Head of caudate nucleus (tissue), 42 donors: ENCODE measurements around the gene GLI2.
A peak's percentile ranks its signal among the peaks of the same experiment; 100 is the strongest.

ENCODE experiments used
- DNase-seq, 42 donors: peaks; one replicate each; pipeline versions ENCODE4 v3.0.0 to v3.0.0-alpha.2; 2020 to 2021; ENCODE audit warnings: mixed read lengths in 7 of 42
- intact Hi-C: fragments of 100-400 bp; cut with DNase I; formaldehyde crosslinking; loops from one replicate; pipeline ENCODE4 v1.15.0; 2022

GLI2 gene

DNA sequence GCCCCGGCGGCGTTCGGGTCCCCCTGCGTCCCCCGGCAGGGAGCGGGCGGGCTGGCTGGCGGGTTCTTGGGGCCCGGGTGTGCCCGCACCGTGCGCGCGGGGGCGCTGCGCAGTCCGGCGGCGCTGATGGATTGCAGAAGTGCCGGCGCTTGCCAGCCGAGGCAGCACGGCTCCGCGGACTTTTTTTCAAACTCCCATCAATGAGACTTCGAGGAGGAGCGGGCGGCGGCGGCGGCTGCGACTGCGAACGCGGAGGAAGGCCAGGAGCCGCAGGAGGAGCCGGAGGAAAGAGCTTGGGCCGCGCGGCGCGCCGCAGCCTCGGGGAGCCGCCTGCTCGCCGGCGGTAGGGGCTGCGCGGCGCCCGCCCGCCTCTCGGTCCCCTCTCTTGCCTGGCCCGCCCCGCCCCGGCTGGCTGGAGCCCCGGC lies at the start of gene GLI2:
Gene GLI2 (plus strand): TSS at position 123 of the 425 bp plus-strand sequence. CDS start 61,453 bp downstream, outside the sequence.
- intact Hi-C loops = no loop called here
- DNase-seq = peak; percentile 22 to 85 (median 68)

DNA sequence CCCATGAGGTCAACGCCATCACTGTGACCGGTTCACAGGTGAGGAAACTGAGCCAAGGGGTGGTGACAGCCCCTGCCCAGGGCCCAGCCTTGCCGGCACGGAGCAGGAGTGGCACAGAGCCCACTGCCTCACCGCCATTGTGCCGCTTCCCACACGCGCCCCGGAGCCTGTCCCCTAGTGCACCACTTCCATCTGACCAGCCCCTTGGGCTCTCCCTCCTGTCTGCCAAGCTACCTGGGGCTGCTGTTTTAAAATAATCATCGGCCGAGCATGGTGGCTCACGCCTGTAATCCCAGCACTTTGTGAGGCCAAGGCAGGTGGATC lies 49.7 kb upstream of the GLI2 start:
- intact Hi-C loops = no loop called here
- peak in 1 of 42 donors; percentile 22 for DNase-seq

DNA sequence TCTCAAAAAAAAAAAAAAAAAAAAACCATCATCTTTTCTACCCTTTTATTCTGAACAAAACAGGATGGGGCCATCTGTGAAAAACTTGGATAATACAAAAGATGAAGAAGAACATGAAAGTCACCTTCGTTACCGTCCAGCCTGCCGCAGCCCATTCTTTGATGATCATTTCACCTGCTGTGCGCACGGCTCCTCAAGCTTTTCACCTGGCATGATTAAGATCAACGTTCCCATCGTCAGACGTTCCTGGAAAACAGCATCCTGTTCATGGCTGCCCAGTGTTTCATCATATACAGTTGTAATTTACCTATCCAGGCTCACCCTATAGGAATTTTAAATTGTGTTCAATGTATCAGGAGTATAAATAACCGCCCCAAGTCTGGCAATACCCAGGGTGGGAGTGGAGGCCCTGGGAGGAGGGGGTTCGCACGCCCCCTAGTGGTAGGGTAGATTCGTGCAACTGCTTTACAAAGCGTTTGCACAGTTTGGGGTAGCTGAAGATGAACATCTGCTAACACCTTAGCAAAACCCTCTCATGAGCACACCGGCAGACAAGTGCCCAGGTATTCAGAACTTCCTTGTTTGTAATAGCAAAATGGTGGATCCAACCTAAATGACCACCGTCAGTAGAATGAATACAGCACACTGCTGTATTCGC lies 49.0 kb upstream of the GLI2 start:
- intact Hi-C loops = no loop called here
- DNase-seq = peak in 1 of 42 donors; percentile 26

DNA sequence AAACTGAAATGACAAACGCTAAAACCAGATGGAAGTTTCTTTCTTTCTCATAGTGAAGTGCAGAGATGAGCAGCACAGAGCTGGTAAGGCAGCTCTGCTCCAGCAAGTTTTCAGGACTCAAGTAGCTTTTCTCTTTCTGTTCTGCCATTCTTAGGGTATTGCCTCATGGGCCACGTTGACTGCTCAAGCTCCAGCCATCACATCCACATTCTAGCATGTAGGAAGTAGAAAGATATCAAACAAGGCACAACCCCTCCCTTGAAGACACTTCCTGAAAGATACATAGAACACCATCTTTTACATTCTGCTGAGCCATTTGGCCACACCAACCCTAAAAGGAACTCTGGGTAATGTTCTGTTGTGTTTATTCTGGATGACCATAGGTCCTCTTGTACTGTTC lies 48.5 kb upstream of the GLI2 start:
- intact Hi-C loops = no loop called here
- no peak for DNase-seq

DNA sequence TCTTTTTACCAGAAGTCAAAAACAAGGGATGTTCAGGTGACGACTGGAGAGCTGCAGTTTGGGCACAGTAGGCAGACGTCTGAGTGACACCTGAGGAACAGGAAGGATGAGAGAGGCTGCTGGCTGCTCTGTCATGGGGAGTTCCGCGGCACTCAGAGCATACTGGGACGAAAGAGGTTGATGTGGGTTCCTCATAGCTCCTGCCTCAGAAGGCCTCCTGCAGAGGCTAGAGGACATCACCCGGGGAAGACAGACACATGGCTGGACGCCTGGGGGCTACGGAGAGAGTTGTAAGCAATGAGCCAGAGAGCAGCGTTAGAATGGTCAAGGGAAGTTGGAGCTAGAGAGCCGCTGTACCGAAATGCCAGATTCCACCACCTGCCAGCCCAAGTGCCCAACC lies 45.1 kb upstream of the GLI2 start:
- intact Hi-C loops = no loop called here
- no peak for DNase-seq

DNA sequence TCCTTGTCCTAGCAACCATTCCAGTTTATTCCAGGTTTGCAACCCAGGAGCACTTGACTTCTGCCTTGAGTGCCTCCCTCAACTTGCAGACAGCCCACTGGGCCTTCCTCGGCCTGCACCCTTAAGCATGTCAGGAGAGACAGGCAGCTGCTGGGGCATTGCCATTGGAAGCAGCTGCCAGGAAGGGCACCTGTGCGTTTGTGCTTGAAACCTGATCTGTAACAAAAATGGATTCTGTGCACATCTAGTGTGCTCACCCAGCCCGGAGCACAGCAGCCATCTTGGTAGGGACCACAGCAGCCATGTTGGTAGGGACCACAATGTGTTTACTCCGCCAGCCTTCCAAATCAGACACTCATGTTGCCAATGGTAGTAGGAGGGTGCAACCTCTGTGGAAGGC lies 44.3 kb upstream of the GLI2 start:
- intact Hi-C loops = no loop called here
- no peak for DNase-seq

DNA sequence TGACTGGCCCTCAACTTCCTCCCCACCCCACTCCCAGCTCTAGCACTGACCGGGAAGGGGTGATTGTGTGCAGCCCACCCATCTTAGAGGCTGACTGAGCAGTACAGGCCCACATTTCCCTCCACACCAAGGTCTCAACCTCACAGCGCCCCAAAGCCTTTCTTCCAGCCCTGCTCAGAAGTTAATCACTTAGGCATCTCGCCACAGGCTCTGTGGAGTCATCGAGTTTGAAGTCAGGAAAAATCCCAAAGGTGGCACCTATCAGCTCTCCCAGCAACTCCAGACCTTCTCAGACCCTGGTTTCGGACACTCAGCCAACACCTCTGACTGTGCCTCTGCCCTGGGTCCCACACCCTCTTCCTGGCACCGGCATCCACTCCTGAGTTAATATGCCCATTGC lies 43.0 kb upstream of the GLI2 start:
- intact Hi-C loops = no loop called here
- DNase-seq = no peak

DNA sequence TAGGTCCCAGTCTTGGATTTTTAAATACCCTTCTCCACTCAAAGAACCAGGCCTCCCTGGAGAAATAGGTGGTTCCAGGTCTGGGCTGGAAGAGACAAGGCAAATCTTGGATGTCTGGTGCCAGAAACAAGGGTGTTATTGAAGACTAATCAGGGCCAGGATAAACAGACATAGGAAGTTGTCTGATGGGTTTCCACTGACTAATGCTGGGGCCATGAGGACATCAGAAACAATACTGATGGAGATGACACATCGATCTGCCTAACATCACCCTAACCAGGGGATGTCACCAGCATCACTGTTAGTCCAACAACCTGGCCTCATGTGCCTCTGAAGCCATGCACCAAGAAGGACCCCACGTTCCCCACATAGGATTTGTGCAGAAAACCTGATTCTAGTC lies 42.5 kb upstream of the GLI2 start:
- intact Hi-C loops = no loop called here
- no peak for DNase-seq

DNA sequence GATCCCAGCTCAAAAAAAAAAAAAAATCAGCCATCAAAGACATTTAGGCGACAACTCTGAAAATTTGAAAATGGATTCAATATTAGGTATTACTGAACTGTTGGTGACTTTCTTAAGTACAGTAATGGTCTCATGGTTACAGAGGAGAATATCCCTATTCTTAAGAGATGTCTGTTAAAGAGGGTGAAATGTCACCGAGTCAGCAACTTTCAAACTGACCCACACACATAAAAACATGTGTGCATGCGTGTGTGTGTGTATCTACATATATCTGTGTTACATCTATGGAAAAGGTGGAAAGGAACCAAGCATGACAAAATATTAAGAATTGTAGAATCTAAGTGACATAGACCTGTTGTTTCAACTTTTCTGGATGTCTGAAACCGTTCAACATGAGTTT lies 41.6 kb upstream of the GLI2 start:
- DNase-seq = no peak
- intact Hi-C loops = loop anchor here (2.0 kb wide), 1 partner anchor 381 kb away; no protein-coding TSS in a partner anchor

DNA sequence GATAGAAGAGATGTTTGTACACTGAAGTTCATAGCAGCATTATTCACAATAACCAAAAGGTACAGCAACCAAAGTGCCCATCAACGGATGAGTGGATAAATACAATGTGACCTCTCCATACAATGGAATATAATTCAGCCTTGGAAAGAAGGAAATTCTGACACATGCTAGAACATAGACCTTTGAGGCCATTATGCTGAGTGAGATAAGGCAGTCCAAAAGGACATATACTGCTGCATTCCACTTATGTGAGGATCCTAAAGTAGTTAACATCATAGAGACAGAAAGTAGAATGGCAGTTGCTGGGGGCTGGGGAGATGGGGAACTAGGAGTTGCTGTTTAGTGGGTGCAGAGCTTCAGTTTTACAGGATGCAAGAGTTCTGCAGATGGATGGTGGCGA lies 38.2 kb upstream of the GLI2 start:
- intact Hi-C loops = no loop called here
- DNase-seq = no peak

DNA sequence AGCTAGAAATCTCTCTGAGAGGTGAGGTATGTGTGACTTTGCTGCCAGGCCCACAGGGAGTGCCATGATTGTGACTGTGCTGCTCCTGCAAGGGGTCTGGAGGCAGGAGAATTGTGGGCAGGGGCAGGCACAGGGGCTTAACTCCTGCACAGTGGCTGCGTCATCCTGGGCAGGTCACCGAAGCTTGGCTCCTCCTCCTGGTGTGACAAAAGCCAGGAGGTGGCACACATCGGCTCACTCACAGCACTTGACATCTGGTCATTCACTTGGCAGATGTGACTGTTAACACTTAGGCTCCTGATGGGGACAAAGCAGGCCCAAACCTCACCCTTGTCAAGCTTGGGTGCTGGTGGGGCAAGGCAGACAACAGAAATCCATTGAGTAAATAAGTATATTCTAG lies 36.4 kb upstream of the GLI2 start:
- intact Hi-C loops = no loop called here

DNA sequence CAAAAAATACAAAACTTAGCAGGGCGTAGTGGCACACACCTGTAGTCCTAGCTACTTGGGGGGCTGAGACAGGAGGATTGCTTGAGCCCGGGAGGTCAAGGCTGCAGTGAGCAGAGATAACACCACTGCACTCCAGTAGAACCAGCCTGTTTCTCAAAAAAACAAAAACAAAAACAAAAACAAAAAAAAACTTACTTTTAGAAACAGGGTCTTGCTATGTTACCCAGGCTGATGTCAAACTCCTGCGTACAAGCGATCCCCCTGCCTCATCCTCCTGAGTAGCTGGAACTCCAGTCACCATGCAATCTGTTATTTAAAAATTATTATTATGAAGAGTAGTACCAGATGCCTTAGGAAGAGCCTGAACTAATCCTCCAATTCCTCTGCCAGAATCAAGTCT lies 35.0 kb upstream of the GLI2 start:
- DNase-seq = no peak
- intact Hi-C loops = no loop called here

More for the DNA sequence above, 36.4 kb upstream of the GLI2 start:
- DNase-seq = no peak

DNA sequence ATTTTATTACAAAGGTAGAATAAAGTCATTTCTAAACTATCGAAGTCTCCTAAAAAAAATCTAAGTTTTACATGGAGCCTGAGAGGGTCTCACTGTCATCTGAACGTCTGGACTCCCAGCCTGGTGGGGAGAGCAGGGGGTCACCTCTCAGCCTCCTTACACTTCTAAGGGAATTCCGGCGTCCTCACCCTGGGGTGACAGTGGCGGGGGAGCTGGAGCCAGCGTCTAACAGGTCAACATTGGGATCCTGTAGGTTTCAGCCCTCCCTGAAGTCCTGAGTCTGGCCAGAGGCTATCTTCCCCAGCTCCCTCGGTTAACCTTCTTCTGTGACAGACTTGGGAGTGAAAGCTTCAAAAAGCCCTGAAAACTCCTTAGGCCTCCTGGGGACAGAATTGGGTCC lies 34.6 kb upstream of the GLI2 start:
- intact Hi-C loops = no loop called here
- DNase-seq = no peak

DNA sequence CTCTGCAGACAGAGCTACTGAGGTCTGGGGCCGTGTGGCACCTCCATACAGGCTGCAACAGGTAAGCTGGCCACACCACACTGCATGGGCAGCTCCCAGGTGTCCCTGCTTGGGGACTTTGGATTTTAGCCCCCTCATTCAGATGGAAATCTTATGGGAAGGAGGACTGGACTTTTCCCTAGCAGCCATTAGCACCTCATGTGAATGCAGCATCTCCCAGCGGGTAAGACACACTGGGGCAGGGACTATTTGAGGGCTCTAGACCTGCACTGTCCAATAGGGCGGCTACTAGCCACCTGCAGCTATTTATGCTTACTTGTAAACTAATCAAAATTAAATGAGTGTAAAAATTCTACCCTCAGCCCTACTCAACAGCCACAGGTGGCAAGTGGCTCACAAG lies 34.2 kb upstream of the GLI2 start:
- DNase-seq = no peak
- intact Hi-C loops = no loop called here

DNA sequence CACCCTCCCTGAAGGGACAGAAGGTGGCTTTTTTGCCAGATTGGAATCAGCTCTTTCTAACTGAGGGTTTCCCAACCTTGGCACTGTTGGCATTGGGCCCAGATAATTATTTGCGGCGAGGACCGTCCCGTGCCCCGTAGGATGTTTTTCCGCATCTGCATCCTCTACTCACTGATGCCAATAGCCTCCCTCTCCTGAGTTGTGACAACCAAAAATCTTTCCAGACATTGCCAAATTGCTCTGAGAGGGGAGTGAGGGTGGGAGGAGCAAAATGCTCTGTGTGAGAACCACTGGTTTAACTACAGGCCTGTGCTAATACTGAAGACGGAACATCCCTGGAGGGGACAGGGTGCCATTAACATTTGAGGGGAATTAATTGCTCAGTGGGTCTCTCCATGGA lies 33.6 kb upstream of the GLI2 start:
- intact Hi-C loops = no loop called here
- DNase-seq = no peak

DNA sequence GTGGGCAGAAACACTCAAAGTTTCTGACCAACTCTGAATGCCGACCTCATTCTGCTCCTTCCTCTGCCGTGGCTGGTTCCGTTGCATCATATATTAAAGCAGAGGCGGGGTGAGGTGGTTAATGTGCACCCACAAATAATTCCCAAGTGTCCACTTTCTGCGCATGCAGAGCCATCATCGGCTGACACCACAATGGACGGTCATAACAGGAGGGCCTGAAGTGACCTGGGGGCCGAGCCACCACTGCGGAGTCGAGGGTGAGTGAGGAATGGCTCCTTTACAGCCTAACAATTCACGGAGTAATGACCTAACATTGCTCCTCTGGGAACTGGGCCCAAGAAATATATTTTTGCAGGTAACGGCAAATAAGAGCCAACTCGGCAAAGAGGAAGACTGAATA lies 32.9 kb upstream of the GLI2 start:
- DNase-seq = no peak
- intact Hi-C loops = no loop called here

DNA sequence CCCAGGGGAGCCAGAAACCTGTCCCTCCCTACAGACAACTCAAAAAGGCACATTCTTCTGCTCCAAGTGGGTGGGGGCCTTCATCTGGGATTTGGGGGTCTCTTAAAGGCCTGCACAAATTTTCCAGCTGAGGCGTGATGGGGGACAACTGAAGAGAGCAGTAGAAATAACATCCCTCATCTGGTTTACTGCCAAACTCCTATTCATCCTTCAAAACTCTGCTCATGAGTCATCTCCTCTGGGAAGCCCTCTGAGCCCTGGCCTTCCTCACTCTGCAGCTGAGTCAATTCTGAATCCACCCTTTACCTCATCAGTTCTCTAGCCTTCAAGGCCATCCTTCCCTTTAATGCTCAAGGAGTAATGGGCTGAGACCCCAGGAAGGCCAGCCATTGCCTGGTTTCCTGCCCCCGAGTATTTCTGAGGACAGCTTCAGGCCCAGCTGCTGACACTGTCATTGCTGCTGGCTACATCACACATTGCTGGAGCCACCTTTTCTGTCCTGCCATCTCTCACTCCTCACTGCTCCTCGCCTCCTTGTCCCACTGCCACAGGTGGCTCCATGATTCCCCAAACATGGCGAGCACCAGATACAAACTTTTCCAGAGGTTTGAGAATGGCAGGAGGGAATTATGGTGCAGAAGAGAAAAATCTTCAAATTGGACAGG lies 32.2 kb upstream of the GLI2 start:
- DNase-seq = no peak
- intact Hi-C loops = no loop called here

DNA sequence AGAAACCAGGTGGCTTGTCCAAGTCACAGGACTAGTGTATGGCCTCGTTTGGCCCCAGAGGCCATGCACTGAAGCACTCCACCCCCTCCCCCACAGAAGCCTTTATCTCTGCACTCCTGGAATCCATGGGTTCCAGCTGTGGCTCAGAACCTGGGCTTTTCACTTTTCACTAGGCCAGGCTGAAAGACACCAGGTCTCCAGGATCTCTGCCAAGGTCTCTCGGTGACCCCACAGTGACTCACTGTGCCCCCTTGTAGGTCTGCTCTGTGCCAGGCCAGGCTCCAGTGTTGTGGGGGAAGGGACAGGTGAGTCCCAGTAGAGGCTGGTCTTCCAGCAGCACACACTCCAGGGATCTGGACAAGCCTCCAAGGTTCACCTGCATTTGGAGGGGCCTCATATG lies 31.0 kb upstream of the GLI2 start:
- no peak for DNase-seq
- intact Hi-C loops = no loop called here

DNA sequence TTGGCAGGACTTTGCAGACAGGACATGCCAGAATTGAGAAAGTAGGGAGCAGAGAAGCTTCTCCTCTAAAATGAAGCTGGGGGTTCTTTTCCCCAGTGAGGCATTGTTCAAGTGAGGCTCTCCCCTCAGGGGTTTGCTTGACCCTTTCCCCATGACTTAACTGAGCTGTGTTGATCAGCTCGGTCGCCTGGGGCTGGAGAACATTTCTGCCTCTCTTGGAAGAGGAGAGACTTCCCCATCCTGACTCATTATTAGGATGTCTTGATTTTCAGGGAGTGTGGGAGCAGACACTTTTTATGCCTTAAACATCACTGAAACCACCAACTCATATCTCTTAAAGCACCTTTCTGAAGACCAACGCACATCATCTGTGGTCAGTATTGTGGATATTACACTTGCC lies 27.9 kb upstream of the GLI2 start:
- no peak for DNase-seq
- intact Hi-C loops = no loop called here

DNA sequence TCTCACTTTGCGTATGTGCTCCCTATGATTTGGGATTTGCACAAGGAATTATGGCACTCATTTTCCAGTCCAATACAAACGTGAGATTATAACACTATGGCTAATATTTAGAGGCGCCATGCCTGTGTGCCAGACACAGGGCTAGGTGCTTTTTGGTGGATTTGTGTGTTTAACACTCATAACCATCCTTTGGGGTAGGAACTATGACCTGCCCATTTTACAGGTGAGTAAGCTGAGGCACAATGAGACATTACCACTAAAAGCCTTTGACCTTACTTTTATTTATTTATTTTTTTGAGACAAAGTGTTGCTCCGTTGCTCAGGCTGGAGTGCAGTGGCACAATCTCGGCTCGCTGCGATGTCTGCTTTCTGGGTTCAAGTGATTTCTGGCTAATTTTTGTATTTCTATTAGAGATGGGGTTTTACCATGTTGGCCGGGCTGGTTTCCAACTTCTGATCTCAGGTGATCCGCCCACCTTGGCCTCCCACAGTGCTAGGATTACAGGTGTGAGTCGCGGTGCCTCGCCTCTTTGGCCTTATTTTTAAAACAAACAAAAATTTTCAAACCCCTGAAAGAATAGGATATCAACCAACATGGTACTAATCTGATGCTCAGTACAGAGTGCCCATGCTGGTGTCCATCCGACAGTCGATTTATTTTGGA lies 26.6 kb upstream of the GLI2 start:
- DNase-seq = peak in 1 of 42 donors; percentile 29
- intact Hi-C loops = no loop called here

DNA sequence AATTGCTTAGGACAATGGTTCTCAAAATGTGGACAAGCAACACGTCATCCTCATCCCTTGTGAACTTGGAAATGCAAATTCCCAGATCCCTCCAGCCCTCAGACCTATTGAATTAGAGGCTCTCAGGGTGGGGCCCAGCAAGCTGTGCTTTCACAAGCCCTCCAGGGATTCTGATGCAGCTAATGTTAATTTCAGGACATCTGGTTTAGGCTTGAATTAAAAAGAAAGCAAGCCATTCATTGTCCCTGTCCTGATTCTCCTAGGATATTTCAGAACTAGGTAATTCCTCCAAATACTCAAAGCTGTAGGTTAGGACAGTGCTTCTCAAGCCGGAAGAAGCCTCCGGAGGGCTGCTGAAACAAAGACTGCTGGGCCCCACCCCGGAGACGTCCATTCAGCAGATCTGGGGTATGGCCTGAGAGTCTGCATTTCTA lies 26.0 kb upstream of the GLI2 start:
- DNase-seq = no peak
- intact Hi-C loops = no loop called here
